HG03565 (cell line): ENCODE measurements around the gene JAM3.
"Not testable (repeated sequence)": the region's sequence is repeated elsewhere in the genome, so short reads cannot be mapped to it uniquely, and the experiment has no call there.

Experiments
- ATAC-seq: cut with Tn5 transposase; IDR thresholded peaks from one replicate; pipeline ENCODE4 v1.9.1; 2021; ENCODE audit warnings: mild to moderate bottlenecking, moderate library complexity; ENCODE audit not compliant: unreplicated experiment

Gene JAM3

GRCh38 chr11:134098566-134099184 is 29.8 kb downstream of the JAM3 start:
- ATAC-seq, result no peak

DNA sequence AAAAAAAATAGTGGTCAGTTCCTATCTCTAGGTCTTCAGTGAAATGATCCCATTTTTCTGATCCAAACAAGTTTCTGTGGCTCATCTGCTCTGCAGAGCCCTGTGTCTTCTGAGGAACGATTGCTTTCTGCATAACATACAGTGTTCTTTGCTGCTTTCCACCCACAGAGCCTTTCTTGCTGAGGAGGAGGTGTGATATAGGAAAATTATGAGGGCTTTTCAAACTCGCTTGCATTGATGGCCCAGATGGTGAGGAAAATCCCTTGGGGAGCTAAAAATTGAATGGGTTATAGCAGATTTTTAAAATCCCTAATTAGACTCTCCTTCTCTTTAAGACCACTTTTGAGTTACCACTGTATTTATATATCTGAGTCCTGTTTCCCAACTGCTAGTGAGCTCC is 31.3 kb downstream of the JAM3 start:
- ATAC-seq, result no peak

DNA sequence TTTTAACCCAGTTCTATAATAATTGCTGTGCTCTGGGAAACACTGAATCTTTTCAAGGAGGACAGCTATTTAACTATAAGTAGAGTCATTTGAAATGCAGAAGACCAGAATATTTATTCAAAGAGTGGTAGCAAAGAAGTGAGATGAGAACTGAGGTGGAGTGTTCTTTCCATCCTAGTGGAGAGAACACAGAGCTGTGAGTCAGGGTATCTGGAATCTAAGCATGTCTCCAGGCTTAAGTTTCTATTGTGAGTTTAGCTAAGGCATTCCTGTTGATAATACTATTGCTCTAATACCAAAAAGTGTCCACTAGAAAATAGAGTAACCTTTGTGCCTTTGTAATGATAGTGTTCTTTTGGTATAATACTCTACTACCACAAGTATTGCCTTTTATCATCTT is 32.4 kb downstream of the JAM3 start:
- no peak for ATAC-seq

DNA sequence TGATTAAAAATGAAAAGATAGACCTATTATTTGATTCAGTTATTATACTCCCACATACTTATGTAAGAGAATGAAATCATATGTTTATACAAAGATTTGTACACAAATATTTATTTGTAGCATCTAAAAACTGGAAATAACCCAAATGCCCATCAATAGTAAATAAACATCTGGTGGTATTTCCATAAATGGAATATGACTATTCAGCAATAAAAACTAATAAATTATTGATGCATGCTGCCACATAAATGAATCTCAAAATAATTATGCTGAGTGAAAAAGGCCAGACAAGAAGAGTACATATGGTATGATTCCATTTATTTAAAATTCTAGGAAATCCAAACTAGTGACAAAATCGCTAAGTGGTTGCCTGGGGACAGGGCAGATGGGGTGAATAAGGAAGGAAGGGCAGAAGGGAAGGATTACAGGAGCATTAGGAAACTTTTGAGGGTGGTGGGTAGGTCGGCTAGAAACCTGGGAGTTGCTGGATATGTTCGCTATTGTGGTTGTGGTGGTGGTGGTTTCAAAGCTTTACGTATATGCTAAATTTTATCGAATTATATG is 41.5 kb downstream of the JAM3 start:
- ATAC-seq, result no peak

GRCh38 chr11:134113787-134114186 is 44.9 kb downstream of the JAM3 start:
- not testable (repeated sequence) for ATAC-seq

DNA sequence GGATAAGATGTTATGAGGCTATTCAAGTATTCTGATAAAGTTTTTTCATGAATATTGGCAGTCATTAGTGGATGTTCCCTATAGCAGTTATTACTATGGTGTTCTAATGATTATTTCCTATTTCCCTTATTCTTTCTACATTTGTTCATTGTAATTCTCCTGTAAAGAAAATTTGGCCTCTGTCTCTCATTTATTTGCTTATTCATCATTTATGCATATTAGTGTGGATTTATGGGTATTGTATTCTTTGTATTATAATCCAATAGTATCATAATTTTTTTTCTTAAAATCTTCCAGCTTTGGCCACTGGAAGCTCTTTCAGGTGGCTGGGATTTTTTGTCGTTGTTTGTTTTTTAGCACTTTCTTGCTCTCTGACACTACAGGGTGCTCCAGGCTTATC is 47.3 kb downstream of the JAM3 start:
- ATAC-seq, result no peak

GRCh38 chr11:134118006-134118405 is 49.1 kb downstream of the JAM3 start:
- ATAC-seq, result no peak

GRCh38 chr11:134119094-134119493 is 50.2 kb downstream of the JAM3 start:
- ATAC-seq, result no peak

DNA sequence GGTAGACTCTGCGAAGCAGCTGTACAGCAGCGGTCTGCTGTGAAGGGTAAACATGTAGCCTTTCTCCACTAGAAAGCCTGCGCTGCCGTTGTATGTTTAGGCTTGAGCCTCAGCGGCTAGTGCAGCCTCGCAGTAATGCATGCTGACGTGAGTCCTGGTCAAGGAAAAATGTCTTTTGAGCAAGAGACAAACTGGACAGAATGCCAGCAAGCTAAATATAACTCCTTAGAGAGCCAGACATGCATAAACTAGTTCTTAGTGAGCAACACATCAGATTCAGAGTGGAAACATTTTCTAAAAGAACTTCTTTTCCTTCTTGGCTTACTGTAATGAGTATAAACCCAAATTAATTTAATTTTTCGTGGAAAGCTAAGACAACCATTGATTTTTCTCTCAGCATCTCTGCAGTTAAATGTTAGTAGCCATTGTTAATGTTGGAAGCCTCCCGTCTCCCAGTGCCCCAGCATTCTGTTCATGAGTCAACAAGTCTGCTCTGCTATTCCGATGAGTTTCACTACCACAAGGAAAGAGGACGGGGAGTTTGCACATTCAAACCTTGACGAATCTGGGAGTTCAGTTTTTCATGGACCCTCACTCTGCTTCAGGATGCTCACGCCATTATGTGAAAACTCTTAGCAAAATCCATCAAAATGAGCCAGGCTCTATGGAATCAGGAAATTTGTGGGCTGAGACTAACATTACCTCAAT is 51.4 kb downstream of the JAM3 start:
- no peak for ATAC-seq

DNA sequence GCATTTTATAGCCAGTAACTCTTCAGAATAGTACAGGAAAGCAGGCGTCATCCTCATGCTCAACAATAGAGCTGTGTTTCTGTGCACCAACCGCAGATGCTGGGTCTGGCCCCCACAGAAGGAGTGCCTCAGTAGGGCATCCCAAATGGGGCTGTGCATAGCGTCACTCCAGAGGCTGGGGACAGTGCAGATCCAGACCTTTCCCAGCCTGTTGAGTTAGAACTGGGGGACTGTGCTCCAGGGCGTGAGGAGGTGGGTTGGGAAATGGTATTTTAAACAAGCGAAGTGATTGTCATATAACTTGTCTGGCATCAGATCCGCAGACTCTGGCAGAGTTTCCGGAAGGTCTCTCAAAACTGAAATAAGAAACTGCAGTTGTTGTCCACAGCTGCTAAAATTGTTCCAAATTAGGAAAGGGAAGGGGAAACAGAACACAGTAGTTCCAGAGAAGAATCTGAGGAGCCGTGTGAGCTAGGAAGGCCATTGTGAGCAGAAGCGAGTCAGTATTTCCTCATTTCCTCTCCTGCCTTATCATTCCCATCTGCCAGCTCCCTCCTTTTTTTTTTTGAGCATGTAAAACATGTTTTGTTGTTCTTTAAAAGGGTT is 52.2 kb downstream of the JAM3 start:
- no peak for ATAC-seq

DNA sequence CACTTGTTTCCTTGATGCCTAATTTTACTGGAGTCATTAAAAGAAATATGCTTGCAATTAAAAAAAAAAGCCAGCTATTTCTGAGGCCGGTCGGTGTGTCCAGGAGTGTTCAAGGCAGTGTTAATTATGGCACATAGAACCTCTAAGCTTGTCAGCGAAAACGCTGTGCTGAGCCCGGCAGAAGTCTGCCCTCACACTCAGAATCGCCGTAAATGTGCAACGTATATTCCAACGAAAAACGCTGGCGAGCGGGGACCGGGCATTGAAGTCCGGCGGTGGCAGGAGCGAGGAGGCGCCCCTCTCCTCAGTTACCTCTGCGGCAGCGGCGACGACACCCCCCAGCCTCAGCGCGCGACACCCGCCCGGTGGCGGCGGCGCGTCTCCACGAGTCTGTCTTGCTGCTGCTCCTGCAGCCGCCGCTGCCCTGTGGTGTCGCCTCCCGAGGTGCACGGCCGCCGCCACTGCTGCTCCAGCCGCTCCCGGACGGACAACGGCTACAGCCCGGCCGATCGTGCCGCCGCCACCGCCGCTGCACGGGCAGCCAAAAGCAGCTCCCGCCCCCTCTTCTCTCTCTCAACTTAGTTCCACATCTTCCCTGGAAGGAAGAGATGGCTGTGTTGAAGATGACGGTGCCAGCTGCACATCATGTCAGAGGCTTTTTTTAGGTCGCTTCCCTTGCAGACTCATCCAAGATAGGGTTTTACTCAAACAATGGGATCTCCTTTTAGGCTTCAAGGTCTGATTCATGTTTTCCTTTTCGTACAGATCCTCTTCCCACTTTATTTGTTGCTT is 56.0 kb downstream of the JAM3 start:
- ATAC-seq, result no peak

GRCh38 chr11:134125507-134125906 is 56.6 kb downstream of the JAM3 start:
- no peak for ATAC-seq

- no peak for ATAC-seq
Observed at GRCh38 chr11:134126217-134126822, 57.4 kb downstream of the JAM3 start.

- ATAC-seq, result no peak
Observed at GRCh38 chr11:134131628-134132244, 62.9 kb downstream of the JAM3 start.

DNA sequence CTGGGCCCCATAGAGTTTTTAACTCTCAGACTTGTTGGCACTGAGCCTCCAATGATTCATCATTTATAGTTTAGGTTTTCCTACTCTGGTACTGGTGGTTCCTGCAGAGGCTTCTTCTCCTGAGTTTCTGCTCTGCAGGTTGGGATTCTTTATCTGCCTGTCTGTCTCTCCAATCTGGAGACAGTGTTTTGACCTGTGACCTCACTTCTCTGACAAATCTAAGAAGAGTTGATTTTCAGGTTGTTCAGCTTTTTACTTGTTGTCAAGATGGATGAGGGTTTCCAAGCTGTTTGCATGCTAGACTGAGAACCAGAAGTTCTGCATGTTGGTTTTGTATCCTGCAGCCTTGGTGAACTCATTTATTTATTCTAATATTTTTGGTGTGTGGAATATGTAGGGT is 63.9 kb downstream of the JAM3 start:
- no peak for ATAC-seq

GRCh38 chr11:134134167-134134566 is 65.3 kb downstream of the JAM3 start:
- ATAC-seq, result no peak

- ATAC-seq, result no peak
Observed at GRCh38 chr11:134138376-134138775, 69.5 kb downstream of the JAM3 start.

DNA sequence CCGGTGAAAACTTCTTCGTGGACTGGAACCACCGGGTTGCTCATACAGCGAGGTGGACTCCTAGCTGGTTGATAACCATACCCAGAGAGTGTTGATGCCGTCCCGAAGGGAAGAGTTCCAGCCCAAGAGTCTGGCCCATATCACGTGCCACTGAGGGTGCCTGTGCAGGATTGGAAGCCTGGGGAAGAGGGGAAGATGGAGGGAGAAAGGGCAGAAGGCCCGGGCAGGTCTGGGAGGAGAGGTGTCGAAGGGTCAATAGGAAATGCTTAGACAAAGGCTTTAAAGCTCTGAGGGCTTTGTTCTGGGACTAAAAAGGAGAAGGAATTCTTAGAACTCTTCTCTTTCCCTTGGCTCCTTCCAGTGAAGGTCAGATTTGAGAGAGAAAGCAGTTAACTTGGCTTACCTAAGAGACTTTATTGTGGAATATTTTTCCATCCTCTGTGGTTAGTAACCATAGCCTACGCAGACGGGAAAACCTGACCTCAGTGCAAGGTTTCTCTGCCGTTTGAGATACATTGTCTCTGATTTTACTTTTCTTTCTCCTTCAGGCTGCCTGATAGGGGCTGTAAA is 70.5 kb downstream of the JAM3 start:
- ATAC-seq, result no peak

DNA sequence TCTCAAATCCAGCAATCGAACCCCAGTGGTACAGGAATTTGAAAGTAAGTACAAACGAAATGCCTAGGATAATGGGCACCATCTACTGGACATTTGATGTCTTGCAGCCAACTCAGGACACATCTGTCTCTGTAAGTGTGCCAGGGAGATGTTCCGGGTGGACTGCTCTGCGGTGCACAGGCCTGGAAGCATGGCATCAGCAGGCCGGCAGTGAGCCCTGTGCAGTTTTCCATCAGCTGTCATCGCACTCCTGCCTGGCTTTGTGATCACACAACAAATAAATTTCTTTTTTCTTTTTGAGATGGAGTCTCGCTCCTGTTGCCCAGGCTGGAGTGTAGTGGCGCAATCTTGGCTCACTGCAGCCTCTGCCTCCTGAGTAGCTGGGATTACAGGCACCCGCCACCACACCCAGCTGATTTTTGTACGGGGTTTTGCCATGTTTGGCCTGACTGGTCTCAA is 71.0 kb downstream of the JAM3 start:
- ATAC-seq, result no peak

DNA sequence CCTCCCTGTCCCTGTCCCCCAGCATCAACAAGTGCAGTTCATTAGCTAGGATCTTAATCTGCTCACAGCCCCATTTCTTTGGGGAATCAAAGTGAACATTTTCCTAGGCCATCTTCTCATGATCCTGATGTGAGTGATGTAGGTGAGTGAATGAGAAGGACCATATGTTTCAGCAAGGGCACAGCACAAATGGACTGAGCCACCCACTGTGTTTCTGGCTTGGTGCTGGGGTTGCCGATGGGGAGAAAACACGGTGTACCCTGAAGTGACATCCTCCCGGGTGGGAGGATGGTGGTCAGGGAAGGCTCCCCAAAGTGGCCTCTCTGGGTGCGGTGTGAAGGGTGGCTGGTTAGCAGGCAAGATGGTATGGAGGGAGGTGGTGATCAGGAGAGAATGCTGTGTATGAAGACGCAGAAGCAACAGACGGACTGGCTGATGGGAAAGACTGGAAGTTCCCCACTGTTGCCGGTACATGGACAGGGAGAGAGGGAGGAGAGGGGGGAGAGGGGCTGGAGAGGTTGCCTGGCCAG is 72.2 kb downstream of the JAM3 start:
- no peak for ATAC-seq
